Ovary (tissue), 3 donors: Measurements from ENCODE around the gene KRT4.

Experiments
- CTCF ChIP-seq, 3 donors: fragments of 450-650 bp in 2 of 3; fragments of 200-600 bp in 1 of 3; IDR thresholded peaks; one replicate each; pipeline versions ENCODE4 v1.5.1 to v1.8.0; 2016 to 2022; ENCODE audit warnings: antibody characterized with exemption in 3 of 3, mild to moderate bottlenecking in 1 of 3
- EP300 ChIP-seq: sonication (generic); formaldehyde crosslinking; IDR thresholded peaks from one replicate; pipeline ENCODE4 v1.6.1; 2017; ENCODE audit warnings: antibody characterized with exemption
- POLR2A ChIP-seq: fragments of 450-650 bp; IDR thresholded peaks from one replicate; pipeline ENCODE4 v1.6.1; 2017; ENCODE audit warnings: antibody characterized with exemption, mild to moderate bottlenecking, moderate library complexity
- donor health status: DM: no; HTN: no; CAD: no.

DNA sequence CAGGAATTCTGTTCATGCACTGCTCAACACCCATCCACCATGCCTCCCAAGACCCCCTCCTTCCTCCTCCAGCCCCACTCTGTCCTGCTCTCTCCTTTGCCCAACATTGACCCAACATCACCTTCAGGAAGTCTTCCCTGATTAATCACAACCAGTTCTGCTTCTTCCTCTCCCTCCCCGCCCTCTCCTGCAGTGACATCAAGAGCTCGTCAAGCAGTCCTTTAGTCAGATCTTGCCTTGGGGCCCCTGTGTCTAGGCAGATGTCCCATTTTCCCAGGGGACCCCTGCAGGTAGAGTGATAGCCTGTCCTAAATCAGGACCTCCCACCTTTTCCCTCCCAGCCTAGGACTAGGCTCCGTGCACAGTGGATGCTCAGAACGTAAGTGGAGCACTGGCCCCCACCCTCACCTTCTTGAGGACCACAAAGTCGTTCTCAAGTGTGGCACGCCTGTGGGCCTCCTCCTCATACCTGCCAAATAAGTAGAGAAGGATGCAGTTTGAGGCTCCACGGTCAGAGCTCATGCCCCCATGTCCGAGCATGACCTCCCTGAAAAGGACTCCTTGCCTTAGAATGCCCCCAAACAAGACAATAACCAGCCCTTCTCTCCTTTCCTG, 32.5 kb upstream of the KRT4 start:
- no peak for TF ChIP-seq POLR2A
- no peak for TF ChIP-seq CTCF (IDR thresholded peaks at IDR 0.05)
- TF ChIP-seq EP300: no peak
